H54 (cell line): ENCODE results near the gene CD6.

Experiments used
- DNase-seq: peaks from one replicate; pipeline ENCODE4 v3.0.0; 2011; ENCODE audit warnings: low spot score, mixed read lengths; ENCODE audit not compliant: insufficient read length
- FAIRE-seq: peaks from 3 replicates; lab custom pipeline; 2011; peaks lifted over from hg19 to GRCh38; lab: Jason Lieb, UNC
- POLR2A ChIP-seq: IDR thresholded peaks from 2 replicates; pipeline ENCODE4 v1.6.1; 2011; ENCODE audit warnings: low read depth, mild to moderate bottlenecking, low read length

CD6 gene

GRCh38 chr11:60930394-60930793 lies 41.1 kb upstream of the CD6 start:
- no peak for DNase-seq
- FAIRE-seq = no peak
- TF ChIP-seq POLR2A = no peak

GRCh38 chr11:60931917-60932316 lies 39.6 kb upstream of the CD6 start:
- TF ChIP-seq POLR2A = no peak
- DNase-seq = no peak
- no peak for FAIRE-seq

- TF ChIP-seq POLR2A = no peak
- DNase-seq = no peak
- FAIRE-seq = no peak
Measured at GRCh38 chr11:60932605-60933356, 38.7 kb upstream of the CD6 start.

GRCh38 chr11:60933416-60934123 lies 37.9 kb upstream of the CD6 start:
- FAIRE-seq = no peak
- no peak for DNase-seq
- TF ChIP-seq POLR2A = no peak

- FAIRE-seq (no peak), DNase-seq (no peak)
- no peak for TF ChIP-seq POLR2A
Measured at GRCh38 chr11:60934124-60934789, 37.2 kb upstream of the CD6 start.

- FAIRE-seq (no peak), DNase-seq (no peak)
- no peak for TF ChIP-seq POLR2A
Measured at GRCh38 chr11:60934790-60935605, 36.5 kb upstream of the CD6 start.

GRCh38 chr11:60935676-60936442 lies 35.6 kb upstream of the CD6 start:
- FAIRE-seq (no peak), DNase-seq (no peak)
- no peak for TF ChIP-seq POLR2A

GRCh38 chr11:60936467-60937143 lies 34.9 kb upstream of the CD6 start:
- no peak for TF ChIP-seq POLR2A
- no peak for FAIRE-seq
- DNase-seq = no peak

GRCh38 chr11:60937144-60937527 lies 34.3 kb upstream of the CD6 start:
- no peak for FAIRE-seq
- TF ChIP-seq POLR2A = no peak
- no peak for DNase-seq

- DNase-seq = no peak
- FAIRE-seq = no peak
- TF ChIP-seq POLR2A = no peak
Measured at GRCh38 chr11:60937811-60938210, 33.7 kb upstream of the CD6 start.

- TF ChIP-seq POLR2A = no peak
- DNase-seq = no peak
- FAIRE-seq = no peak
Measured at GRCh38 chr11:60938500-60938899, 33.0 kb upstream of the CD6 start.

GRCh38 chr11:60939301-60939700 lies 32.2 kb upstream of the CD6 start:
- no peak for FAIRE-seq
- DNase-seq = no peak
- TF ChIP-seq POLR2A = no peak
